VCaP (cell line): Measurements from ENCODE around the gene WWOX.
A peak's percentile ranks its signal among the peaks of the same experiment; 100 is the strongest.

Source experiments
- H3K27ac ChIP-seq: fragments of 450-650 bp; 2 replicates; pipeline ENCODE4 v1.5.1; 2017
- TF ChIP-seq, protein P1 (sequence below): fragments of 450-650 bp; conservative IDR thresholded peaks from 2 replicates; pipeline ENCODE4 v1.5.1; 2017; ENCODE audit warnings: mild to moderate bottlenecking, moderate library complexity

The WWOX gene

DNA sequence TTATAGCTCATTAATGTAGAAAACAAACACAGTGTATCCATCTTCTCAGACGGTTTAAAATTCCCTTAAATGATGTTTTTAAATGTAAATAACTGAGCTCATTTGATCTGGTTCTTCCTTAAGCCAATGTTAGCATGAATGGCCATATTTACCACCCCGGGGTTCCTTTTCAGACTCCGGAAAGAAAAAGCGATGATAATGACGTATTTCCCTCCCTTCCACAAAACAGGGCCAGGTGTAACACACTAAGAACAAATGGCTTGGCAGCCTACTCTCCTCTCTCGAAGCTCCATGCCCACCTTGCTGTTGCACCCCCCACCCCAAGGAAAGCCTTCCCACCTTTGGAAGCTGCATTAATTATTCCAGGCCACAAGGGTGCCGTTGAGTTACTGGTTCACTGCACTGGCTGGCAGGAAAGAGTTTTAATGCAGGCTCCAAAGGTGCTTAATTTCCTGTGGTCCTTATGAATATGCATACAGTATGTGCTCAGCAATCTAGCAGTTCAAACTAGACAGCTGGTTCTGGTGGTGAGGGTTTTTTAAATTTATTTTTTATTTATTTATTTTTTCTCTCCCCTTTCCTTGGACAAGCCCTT, 378.9 kb downstream of the WWOX start:
- H3K27ac ChIP-seq, result no peak overlapping the region
- TF ChIP-seq, protein P1, sequence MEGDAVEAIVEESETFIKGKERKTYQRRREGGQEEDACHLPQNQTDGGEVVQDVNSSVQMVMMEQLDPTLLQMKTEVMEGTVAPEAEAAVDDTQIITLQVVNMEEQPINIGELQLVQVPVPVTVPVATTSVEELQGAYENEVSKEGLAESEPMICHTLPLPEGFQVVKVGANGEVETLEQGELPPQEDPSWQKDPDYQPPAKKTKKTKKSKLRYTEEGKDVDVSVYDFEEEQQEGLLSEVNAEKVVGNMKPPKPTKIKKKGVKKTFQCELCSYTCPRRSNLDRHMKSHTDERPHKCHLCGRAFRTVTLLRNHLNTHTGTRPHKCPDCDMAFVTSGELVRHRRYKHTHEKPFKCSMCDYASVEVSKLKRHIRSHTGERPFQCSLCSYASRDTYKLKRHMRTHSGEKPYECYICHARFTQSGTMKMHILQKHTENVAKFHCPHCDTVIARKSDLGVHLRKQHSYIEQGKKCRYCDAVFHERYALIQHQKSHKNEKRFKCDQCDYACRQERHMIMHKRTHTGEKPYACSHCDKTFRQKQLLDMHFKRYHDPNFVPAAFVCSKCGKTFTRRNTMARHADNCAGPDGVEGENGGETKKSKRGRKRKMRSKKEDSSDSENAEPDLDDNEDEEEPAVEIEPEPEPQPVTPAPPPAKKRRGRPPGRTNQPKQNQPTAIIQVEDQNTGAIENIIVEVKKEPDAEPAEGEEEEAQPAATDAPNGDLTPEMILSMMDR, result peak; percentile 38

DNA sequence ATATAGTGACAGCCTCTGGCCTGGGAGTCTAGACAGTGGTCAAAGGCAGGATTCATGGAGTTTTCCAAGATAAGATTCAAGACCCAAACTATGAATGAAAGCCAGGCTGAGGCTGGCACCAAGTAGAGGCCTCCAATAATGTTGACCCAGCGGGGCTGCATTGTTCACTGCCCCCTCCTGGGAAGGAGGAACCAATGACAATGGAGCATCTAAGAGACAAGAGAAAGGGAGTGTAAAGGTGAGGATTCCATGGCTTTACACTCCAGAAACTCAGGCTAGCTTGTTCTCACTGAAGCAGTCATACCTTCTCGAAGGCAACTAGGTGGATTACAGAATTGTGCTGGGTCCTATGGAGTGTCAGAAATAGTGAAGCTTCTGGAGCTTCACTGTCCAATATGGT, 380.3 kb downstream of the WWOX start:
- no peak overlapping the region for H3K27ac ChIP-seq
- TF ChIP-seq, protein P1, result no peak

DNA sequence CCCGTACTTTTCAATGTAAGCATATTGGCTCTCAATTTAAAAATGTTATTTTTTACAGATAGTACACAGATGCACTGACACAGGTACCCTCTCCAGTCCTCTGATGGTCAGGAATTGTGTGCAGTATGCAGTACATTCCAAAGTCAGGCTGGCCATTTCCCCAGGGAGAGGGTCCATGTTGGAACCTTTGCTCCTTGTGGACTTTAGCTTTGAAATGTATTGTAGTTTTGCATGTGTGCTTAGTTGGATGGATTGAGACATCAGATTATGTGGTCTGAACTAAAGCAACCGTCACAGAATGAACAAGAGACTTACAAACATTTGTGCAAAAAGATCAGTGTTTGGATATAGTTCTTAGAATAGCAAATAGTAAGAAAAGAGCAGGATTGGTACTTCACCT, 381.1 kb downstream of the WWOX start:
- TF ChIP-seq, protein P1, result no peak
- no peak overlapping the region for H3K27ac ChIP-seq

DNA sequence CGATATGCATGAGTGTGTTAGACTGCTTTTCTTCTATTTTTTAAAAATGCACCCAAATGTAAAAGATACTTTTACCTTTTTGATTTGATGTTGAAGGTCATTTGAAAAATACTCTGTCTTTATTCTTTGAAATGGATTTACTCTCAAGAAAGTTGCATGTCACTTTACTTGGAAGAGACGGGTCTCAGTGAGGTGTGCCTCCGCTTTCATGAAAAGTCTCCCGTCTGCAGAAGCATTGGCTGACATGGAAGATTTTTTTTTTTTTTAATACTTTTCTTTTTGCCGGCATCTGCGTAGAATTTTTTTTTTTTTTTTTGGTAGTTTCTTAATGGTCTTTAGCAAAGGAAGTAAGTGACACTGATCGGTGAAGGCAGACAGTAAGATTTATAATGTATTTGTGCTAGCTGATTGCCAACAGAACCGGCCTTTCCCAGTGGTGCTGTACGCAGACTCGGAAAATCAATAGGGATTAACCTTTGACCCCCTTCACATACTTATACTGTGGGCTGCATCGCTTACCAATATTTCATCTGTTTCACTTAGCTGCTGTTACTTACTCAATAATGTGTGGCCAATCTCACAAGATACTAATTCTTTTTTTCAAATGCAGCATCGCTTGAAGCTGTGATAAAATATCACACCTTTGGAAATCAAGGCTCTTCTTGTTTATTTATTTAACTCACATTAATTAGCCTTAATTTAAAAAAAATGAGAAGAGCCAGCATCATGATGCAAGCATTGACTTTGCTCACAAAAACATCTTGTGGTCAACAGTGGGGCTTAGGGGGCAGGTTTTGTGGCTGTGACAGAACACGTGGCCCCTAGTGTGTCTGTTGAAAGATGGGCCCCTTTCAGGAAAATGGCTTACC, 383.9 kb downstream of the WWOX start:
- no peak overlapping the region for H3K27ac ChIP-seq
- TF ChIP-seq, protein P1, result no peak

DNA sequence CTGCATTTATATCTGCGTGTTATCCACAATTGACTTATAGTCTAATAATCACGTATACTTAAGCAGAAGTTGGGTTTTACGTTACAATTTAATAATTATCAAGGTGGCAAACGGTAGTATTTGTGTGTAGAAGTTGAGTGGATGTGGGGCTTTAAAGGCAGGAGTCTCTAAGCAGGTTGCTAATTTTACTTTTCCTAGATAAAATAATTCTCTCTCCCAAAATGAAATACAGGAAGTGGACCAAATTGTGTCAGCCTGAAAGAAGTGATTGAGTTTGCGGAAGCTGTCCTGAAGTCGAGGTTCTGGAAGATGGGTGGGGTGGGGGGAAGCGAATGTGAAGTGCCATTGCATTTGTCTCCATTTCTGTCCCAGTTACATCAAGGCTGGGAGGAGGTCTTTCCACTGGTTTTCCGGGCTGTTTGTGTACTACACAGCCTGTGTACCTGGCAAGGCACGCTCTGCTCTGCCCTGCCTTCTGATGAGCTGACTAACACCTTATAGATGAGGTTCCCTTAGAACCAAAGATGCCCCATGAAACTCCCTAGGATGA, 385.1 kb downstream of the WWOX start:
- TF ChIP-seq, protein P1, result no peak
- no peak overlapping the region for H3K27ac ChIP-seq

DNA sequence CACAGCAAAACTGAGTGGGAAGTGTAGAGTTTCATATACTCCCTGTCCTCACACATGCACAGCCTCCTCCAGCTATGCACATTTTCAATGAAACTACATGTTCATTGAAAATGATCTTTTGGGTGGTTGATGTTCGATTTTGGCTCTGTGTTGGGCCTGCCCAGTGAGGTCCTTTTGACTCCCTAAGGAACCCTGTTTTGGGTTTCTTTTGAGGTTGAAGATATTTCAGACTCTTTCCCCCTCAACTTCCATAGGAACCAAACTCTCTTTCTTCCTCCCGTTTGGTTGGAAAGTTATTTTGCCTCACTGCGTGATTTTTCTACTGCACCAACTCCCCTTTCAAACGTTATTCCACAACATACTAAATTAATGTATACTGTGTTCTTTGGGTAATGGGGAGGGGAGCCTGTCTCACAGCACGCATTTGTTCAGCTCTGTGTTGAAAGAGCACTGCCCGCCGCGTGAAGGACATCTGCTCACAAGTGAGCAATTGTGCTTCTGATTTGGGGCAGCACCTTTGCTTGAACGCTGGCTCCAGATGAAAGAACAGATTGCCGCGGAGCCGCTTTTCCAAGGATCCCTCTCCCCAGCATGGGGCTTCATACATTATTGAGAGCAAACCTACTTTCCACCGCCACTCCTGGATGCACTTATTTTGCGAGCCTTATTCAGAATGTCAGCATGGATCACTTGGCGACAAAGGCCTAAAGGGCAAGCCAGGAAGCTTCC, 385.9 kb downstream of the WWOX start:
- no peak overlapping the region for H3K27ac ChIP-seq
- TF ChIP-seq, protein P1, result no peak

DNA sequence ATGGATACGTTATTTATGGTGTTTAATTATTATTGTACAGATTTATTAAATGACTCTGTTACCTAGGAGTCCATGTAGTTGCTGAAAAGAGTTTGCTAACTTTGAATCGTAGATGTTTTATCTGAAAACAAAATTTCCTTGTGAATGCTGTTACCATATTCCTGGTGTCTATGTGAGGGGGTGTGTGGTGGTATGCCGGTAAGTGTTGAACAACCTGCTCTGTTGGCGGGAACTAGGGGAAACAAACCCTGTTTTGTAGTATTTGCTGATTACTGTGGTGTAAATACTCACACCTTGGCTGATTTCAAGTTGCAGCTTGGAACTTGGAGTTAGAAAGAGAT, 386.4 kb downstream of the WWOX start:
- TF ChIP-seq, protein P1, result no peak
- no peak overlapping the region for H3K27ac ChIP-seq
